Measurements from ENCODE around the gene HMCN2. TPM values are rescaled to one million over a fixed set of nuclear protein-coding genes. Genes with fewer than 3 reads are reported as not detected.
A peak's percentile ranks its signal among the peaks of the same experiment; 100 is the strongest.

HMCN2 gene
- total RNA-seq, 6 experiments from 2014 or later = 0.31 to 2.0 (median 1.1) TPM

GRCh38 chr9:130402645-130403440 lies 137.3 kb downstream of the HMCN2 start:
- intact Hi-C loops (cut with DNase I) = no loop called here
- WGBS (ENCODE audit: insufficient coverage, low coverage, low lambda C conversion rate, missing lambda C conversion rate) = 93% methylated on average over 8 of the region's 28 CpGs
- no peaks in the 10 kb centered on the region for H3K4me1 ChIP-seq
- H3K27me3 ChIP-seq = no peaks in the 10 kb centered on the region
- no peak for ATAC-seq
- no peak overlapping the region for H3K4me3 ChIP-seq
- DNase-seq = no peak
- TF ChIP-seq, protein P1, sequence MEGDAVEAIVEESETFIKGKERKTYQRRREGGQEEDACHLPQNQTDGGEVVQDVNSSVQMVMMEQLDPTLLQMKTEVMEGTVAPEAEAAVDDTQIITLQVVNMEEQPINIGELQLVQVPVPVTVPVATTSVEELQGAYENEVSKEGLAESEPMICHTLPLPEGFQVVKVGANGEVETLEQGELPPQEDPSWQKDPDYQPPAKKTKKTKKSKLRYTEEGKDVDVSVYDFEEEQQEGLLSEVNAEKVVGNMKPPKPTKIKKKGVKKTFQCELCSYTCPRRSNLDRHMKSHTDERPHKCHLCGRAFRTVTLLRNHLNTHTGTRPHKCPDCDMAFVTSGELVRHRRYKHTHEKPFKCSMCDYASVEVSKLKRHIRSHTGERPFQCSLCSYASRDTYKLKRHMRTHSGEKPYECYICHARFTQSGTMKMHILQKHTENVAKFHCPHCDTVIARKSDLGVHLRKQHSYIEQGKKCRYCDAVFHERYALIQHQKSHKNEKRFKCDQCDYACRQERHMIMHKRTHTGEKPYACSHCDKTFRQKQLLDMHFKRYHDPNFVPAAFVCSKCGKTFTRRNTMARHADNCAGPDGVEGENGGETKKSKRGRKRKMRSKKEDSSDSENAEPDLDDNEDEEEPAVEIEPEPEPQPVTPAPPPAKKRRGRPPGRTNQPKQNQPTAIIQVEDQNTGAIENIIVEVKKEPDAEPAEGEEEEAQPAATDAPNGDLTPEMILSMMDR (IDR thresholded peaks at IDR 0.05) = no peak
- H3K9me3 ChIP-seq = no peaks in the 10 kb centered on the region
- H3K27ac ChIP-seq = no peak overlapping the region
- H3K36me3 ChIP-seq = no peaks in the 10 kb centered on the region

DNA sequence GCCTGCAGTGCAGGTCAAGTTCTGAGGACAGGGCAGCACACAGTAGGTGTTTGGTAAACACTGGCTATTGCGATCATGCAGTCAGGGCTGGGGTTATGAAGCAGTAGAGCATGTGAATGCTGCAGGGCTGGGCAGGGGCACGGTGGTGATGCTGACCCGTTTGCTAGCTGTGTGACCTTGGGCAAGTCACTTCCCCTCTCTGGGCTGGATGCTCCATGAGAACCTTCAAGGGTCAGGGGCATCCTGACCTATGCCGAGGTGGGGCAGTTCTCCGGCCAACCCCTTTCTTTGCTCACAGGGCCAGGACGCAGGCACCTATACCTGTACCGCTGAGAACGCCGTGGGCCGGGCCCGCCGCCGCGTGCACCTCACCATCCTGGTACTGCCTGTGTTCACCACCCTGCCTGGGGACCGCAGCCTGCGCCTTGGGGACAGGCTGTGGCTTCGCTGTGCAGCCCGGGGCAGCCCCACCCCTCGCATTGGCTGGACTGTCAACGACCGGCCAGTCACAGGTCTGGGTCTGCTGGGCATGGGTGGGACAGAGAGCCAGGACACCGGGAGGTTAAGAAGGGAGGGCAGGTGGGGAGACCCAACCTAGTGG lies 140.2 kb downstream of the HMCN2 start:
- no peaks in the 10 kb centered on the region for H3K36me3 ChIP-seq
- no CpG with 5 or more reads among the region's 22 CpGs for WGBS (ENCODE audit: insufficient coverage, low coverage, low lambda C conversion rate, missing lambda C conversion rate)
- no peak for TF ChIP-seq POLR2A (IDR thresholded peaks at IDR 0.05)
- TF ChIP-seq, protein P1 (IDR thresholded peaks at IDR 0.05) = no peak
- intact Hi-C loops (cut with DNase I) = no loop called here
- ATAC-seq = no peak
- H3K9me3 ChIP-seq = no peaks in the 10 kb centered on the region
- no peaks in the 10 kb centered on the region for H3K27me3 ChIP-seq
- no peak for DNase-seq
- no peaks in the 10 kb centered on the region for H3K4me1 ChIP-seq
- H3K4me3 ChIP-seq = no peak overlapping the region
- H3K27ac ChIP-seq = no peak overlapping the region

DNA sequence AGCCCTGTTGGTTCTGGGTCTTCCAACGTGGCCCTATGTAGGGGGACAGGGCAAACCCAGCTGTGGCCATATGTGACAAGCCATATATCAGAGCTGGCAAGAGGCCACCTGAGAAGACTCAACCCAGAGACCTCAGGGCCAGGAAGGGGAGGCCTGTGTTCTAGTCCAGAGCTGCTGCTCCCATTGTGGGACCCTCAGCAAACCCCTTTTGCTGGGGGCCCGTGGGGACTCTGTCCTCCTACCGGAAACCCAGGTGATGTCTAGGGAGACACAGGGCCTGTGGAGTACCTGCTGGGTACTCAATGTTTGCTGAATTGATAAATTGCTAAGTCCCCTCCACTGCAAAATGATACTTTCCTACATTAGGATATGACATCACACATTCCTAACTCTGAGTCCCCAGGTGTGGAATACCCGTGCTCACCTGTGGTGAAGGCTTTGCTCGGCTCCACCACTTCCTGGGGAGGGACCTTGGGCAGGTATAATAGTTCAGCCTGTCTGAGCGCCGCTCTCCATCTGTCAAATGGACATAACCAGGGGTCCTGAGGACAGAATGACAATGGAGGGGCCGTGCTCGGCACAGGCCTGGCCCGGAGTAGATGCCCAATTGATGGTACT lies 140.8 kb downstream of the HMCN2 start:
- H3K36me3 ChIP-seq = no peaks in the 10 kb centered on the region
- 100% methylated on average over 7 of the region's 10 CpGs for WGBS (ENCODE audit: insufficient coverage, low coverage, low lambda C conversion rate, missing lambda C conversion rate)

DNA sequence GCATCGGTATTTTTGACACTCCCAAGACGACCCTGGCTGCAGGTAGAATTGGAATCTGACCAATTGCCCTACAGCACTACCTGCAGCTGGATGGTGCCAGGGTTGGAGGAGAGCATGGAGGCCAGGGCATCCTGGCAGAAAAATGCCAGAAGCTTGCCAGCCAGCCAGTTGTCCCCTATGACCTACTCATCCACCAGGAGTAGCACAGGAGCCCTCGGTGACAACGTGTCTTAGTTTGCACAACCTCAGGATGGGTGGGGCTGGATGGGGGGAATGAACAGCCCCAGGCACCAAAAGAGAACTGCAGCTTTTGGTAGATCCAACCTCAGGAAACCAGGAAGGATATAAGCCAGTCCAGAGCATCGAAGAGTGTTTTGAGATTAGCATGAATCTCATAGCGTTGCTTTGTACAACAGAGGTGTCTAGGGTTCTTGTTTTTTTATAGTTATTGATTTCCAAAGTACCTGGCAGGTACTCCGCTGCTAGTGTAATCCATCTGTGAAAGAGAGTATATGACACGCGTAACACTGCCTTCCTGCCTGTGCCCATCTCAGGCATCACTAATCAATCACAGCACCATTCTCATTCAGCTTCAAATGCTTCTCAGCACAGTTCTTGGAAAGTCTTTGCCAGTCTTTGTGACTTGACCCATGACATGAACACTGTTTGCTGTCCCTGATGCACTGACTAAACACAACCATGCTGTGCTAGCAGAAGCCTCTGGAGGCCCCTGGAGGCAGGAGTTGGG lies 142.5 kb downstream of the HMCN2 start:
- Histone ChIP-seq H3K36me3 (no peaks in the 10 kb centered on the region), H3K4me3 (no peak overlapping the region), H3K4me1 (no peaks in the 10 kb centered on the region), H3K27me3 (no peaks in the 10 kb centered on the region), H3K27ac (peak overlapping the region in 1 of 3 donors; percentile 37), H3K9me3 (no peaks in the 10 kb centered on the region)
- DNase-seq (peak in 2 of 3 donors; percentile 82 to 88), ATAC-seq (peak; percentile 66 to 92 (median 80))
- TF ChIP-seq, protein P1 (IDR thresholded peaks at IDR 0.05) = no peak
- no peak for TF ChIP-seq POLR2A (IDR thresholded peaks at IDR 0.05)
- 22% methylated on average over 5 of the region's 9 CpGs for WGBS (ENCODE audit: insufficient coverage, low coverage, low lambda C conversion rate, missing lambda C conversion rate)
- intact Hi-C loops (cut with DNase I) = no loop called here

More for the DNA sequence above, 140.8 kb downstream of the HMCN2 start:
- Histone ChIP-seq H3K27me3 (no peaks in the 10 kb centered on the region), H3K4me1 (no peaks in the 10 kb centered on the region), H3K4me3 (no peak overlapping the region), H3K9me3 (no peaks in the 10 kb centered on the region), H3K27ac (no peak overlapping the region)
- no peak for DNase-seq
- intact Hi-C loops (cut with DNase I) = no loop called here
- TF ChIP-seq POLR2A (IDR thresholded peaks at IDR 0.05) = no peak
- TF ChIP-seq, protein P1 (IDR thresholded peaks at IDR 0.05) = no peak
- no peak for ATAC-seq

Measured in right lobe of liver (tissue), 6 donors.